GM12801 (cell line): ENCODE data around the gene CIP2A.

Experiments
- TF ChIP-seq, protein P1 (sequence below): IDR thresholded peaks from one replicate; pipeline ENCODE4 v1.5.1; 2011; ENCODE audit warnings: control low read depth; ENCODE audit not compliant: insufficient read length; ENCODE audit errors: extremely low read depth

Gene CIP2A

DNA sequence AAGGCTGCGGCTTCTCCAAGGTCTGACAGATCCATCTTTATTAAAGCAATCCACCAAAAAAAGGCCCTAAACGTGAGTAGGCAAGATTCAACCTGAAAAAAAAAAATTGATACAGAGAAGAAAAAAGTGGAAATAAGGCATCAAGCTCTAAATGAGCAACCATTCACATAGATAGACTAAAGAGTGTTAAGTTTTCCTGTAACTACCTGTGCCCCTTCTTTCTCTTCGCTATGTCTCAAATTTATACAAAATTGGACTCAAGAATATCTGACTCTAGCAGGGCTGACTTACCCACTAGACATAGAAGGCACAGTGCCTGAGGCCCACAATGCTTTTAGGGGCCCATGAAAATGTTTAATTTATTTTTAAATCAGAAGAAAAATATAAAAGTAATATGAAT, 78.7 kb downstream of the CIP2A start, which contains the start of gene MYH15:
MYH15 (minus strand) TSS at position 101 of the 400 bp plus-strand sequence; CDS start at position 35, 66 bp downstream.
- TF ChIP-seq, protein P1, sequence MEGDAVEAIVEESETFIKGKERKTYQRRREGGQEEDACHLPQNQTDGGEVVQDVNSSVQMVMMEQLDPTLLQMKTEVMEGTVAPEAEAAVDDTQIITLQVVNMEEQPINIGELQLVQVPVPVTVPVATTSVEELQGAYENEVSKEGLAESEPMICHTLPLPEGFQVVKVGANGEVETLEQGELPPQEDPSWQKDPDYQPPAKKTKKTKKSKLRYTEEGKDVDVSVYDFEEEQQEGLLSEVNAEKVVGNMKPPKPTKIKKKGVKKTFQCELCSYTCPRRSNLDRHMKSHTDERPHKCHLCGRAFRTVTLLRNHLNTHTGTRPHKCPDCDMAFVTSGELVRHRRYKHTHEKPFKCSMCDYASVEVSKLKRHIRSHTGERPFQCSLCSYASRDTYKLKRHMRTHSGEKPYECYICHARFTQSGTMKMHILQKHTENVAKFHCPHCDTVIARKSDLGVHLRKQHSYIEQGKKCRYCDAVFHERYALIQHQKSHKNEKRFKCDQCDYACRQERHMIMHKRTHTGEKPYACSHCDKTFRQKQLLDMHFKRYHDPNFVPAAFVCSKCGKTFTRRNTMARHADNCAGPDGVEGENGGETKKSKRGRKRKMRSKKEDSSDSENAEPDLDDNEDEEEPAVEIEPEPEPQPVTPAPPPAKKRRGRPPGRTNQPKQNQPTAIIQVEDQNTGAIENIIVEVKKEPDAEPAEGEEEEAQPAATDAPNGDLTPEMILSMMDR = no peak

DNA sequence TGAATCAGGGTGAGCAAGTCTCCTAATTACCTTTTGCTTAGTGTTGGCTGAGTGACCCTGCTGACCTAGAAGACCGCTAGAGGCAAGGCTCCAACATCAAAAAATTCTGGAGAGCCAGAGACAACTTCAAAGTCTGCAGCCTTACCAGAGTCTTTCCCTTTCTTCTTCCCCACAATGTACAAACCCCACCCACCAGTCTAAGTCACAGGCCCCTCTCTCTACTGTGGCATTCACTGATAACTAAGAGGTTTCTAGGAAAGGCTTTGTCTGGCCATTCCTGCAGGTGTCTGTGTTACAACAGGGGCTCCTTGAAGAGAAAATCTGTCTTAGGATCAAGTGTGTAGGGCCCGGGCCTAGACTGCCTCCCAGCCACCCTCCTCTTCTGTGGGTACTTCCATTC, 79.4 kb downstream of the CIP2A start:
- TF ChIP-seq, protein P1 = no peak

- TF ChIP-seq, protein P1 = no peak
Observed at GRCh38 chr3:108509263-108509662, 80.0 kb downstream of the CIP2A start.

DNA sequence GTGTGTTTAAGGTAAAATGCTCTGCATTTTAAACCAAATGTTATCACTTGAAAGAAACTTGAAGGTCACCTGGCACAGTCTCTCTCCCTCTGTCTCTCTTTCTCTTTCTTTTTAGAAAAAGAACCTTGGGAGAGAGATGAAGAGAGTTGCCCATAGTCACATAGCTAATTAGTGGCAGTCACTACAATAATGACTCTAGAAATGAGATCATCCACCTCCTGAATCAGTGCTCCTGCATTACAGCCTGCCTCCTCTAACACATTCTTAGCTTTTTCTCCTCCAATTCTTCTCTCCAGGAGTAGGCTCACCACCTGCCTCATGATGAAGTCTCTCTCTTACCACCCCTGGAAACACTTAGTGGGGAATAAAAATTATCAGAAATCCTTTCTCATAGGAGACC, 81.3 kb downstream of the CIP2A start:
- TF ChIP-seq, protein P1 = no peak

DNA sequence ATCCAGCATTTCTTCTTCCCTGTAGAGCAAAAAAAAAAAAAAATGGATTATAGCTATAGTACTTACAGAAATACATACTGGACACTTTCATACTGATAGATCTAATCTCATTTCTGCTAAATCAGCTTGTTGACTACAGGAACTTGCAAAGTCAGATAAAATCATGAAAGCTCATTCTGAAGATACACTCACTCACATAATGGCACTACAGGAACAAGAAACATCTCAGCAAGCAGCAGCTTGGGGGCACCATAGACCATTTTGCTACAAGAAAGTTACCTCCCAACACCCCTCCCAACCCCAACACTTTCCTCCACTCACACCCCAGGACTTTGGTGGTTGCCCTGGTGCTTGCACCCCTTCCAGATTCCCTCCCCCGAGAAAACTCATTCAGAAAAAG, 83.4 kb downstream of the CIP2A start:
- TF ChIP-seq, protein P1 = no peak

DNA sequence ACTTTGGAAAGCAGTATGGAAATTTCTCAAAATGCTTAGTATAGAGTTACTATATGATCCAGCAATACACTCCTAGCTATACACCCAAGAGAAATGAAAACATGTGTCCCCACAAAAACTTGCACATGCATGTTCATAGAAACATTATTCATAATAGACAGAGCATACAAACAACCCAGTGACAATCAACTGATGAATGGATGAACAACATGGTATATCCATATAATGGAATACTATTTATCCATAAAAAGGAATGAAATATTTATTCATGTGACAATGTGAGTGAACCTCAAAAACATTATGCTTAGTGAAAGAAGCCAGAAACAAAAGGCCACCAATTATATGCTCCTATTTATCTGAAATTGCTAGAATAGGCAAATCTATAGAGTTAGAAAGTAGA, 85.5 kb downstream of the CIP2A start:
- TF ChIP-seq, protein P1 = no peak

DNA sequence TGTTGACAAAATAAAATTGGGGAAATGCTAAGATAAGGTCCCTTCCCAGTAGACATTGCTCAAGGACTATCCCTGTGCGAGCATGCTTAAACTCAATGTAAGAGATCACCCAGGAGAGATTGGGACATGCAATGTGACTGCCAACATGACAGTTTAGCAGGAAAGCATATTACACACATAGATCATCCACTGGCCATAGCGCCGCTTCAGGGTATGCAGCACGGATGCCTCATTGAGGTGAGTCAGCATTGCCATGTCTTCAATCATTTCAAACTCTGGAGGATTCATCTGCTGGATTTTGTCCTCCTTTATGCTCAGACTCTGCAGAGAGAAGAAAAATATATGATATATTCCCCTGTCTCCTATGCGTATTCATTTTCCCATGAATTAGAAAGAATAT, 87.7 kb downstream of the CIP2A start:
- TF ChIP-seq, protein P1 = no peak

- TF ChIP-seq, protein P1 = no peak
Observed at GRCh38 chr3:108500728-108501127, 88.5 kb downstream of the CIP2A start.
